HepG2 (cell line): ENCODE measurements around the gene DUS3L. TPM values are rescaled to one million over a fixed set of nuclear protein-coding genes. Genes with fewer than 3 reads are reported as not detected.

Experiments used
- BRF2 ChIP-seq: sonication (generic); formaldehyde crosslinking; IDR thresholded peaks from 2 replicates; pipeline ENCODE4 v1.8.1; 2022; ENCODE audit warnings: mild to moderate bottlenecking, missing genetic modification reagents
- FOXA3 ChIP-seq: IDR thresholded peaks from 2 replicates; pipeline ENCODE4 v1.6.1; 2016; ENCODE audit warnings: missing genetic modification reagents, missing compliant biosample characterization
- FOXK1 ChIP-seq: sonication (generic); formaldehyde crosslinking; IDR thresholded peaks from 2 replicates; pipeline ENCODE4 v1.4.0; 2020; ENCODE audit warnings: low read depth, missing genetic modification reagents, borderline replicate concordance
- FOXM1 ChIP-seq: sonication (generic); formaldehyde crosslinking; IDR thresholded peaks from 2 replicates; pipeline ENCODE4 v1.5.0; 2020; ENCODE audit warnings: missing genetic modification reagents
- GABPB1 ChIP-seq: IDR thresholded peaks from 2 replicates; pipeline ENCODE4 v1.6.1; 2016; ENCODE audit warnings: mild to moderate bottlenecking, missing genetic modification reagents, moderate library complexity, missing compliant biosample characterization
- HCFC1 ChIP-seq: fragments of 150-350 bp; IDR thresholded peaks from 2 replicates; pipeline ENCODE4 v1.6.1; 2014; ENCODE audit warnings: low read depth, low read length
- HOXA7 ChIP-seq: sonication (generic); formaldehyde crosslinking; IDR thresholded peaks from 2 replicates; pipeline ENCODE4 v1.8.1; 2022; ENCODE audit warnings: mild to moderate bottlenecking, missing genetic modification reagents, moderate library complexity
- MTF2 ChIP-seq: sonication (generic); formaldehyde crosslinking; IDR thresholded peaks from 2 replicates; pipeline ENCODE4 v1.5.0; 2020; ENCODE audit warnings: missing genetic modification reagents, borderline replicate concordance
- PCBP2 ChIP-seq: fragments of 200-400 bp; formaldehyde crosslinking; optimal IDR thresholded peaks from 2 replicates; pipeline ENCODE3; 2018; ENCODE audit warnings: low read length, low read depth; ENCODE audit not compliant: poor library complexity, severe bottlenecking
- SNRNP70 ChIP-seq: fragments of 200-400 bp; formaldehyde crosslinking; IDR thresholded peaks from 2 replicates; pipeline ENCODE4 v1.6.1; 2017; ENCODE audit warnings: mild to moderate bottlenecking, low read depth, low read length, moderate library complexity
- SP4 ChIP-seq: sonication (generic); formaldehyde crosslinking; IDR thresholded peaks from 2 replicates; pipeline ENCODE4 v1.8.1; 2023; ENCODE audit warnings: mild to moderate bottlenecking, missing genetic modification reagents
- TMF1 ChIP-seq: sonication (generic); formaldehyde crosslinking; IDR thresholded peaks from 2 replicates; pipeline ENCODE4 v1.8.1; 2022; ENCODE audit warnings: low read depth, missing genetic modification reagents
- ZBTB10 ChIP-seq: sonication (generic); formaldehyde crosslinking; IDR thresholded peaks from 2 replicates; pipeline ENCODE4 v1.4.0; 2020; ENCODE audit warnings: missing genetic modification reagents, borderline replicate concordance
- ZNF138 ChIP-seq: sonication (generic); formaldehyde crosslinking; IDR thresholded peaks from 2 replicates; pipeline ENCODE4 v1.5.0; 2020; ENCODE audit warnings: mild to moderate bottlenecking, low read depth, missing genetic modification reagents
- ZNF687 ChIP-seq: sonication (generic); formaldehyde crosslinking; IDR thresholded peaks from 2 replicates; pipeline ENCODE4 v1.5.1; 2020; ENCODE audit warnings: mild to moderate bottlenecking, missing genetic modification reagents, moderate library complexity
- ZNF737 ChIP-seq: sonication (generic); formaldehyde crosslinking; IDR thresholded peaks from 2 replicates; pipeline ENCODE4 v1.5.0; 2020; ENCODE audit warnings: missing genetic modification reagents, mild to moderate bottlenecking, borderline replicate concordance
- ZXDC ChIP-seq: sonication (generic); formaldehyde crosslinking; IDR thresholded peaks from 2 replicates; pipeline ENCODE4 v1.5.0; 2020; ENCODE audit warnings: mild to moderate bottlenecking, missing genetic modification reagents
- polyA plus RNA-seq, 8 experiments: library from polyadenylated mRNA; depleted of rRNA in 3 of 8; stranded (reverse) in 7 of 8; unstranded in 1 of 8; fragments of >200 nt; fragmentation: Illumina TruSeq in 4 of 8; extraction: Trizol in 4 of 8; gene quantifications; 2 replicates each; pipeline versions ENCODE4 v1.2.1 to v1.2.3, GENCODE V29; 2011 to 2016; ENCODE audit warnings: low read depth in 4 of 8, missing spikeins in 1 of 8, mixed read lengths in 1 of 8; ENCODE audit not compliant: insufficient read depth in 1 of 8
- total RNA-seq, 5 experiments: library from RNA; depleted of rRNA; stranded (reverse); fragments of >200 nt; fragmentation: Illumina TruSeq; extraction: Trizol; gene quantifications; 2 replicates each; pipeline ENCODE4 v1.2.3, GENCODE V29; 2016; ENCODE audit warnings: low read depth in 1 of 5

DUS3L gene
- total and polyA plus RNA-seq, 2 of the 13 experiments (the other 11 are each of a cell fraction or from before 2014, with no cell fraction given): 13.3 to 25.1 TPM

- TF ChIP-seq BRF2 (no peak), FOXM1 (CRISPR knock-in tag) (no peak), FOXA3 (CRISPR knock-in tag) (peak; percentile 55), ZNF737 (CRISPR knock-in tag) (no peak), TMF1 (CRISPR knock-in tag) (no peak), PCBP2 (no peak), HOXA7 (CRISPR knock-in tag) (no peak), MTF2 (CRISPR knock-in tag) (no peak), ZBTB10 (CRISPR knock-in tag) (no peak), HCFC1 (no peak), ZNF138 (CRISPR knock-in tag) (no peak), ZNF687 (CRISPR knock-in tag) (peak; percentile 33; the same call in 1 of the 2 replicates), FOXK1 (no peak), ZXDC (CRISPR knock-in tag) (no peak), GABPB1 (CRISPR knock-in tag) (peak; percentile 37), SP4 (CRISPR knock-in tag) (no peak), SNRNP70 (no peak)
These were observed 48.4 kb upstream of the DUS3L start, which contains the start of gene FUT6 (continued) for GRCh38 chr19:5839065-5840017.
